NAMALWA (cell line): ENCODE measurements around the gene MED27.

Experiments used
- DNase-seq: peaks from one replicate; pipeline ENCODE4 v3.0.0-alpha.2; 2015; ENCODE audit warnings: low spot score

The MED27 gene

GRCh38 chr9:131834721-131835120 lies 244.9 kb downstream of the MED27 start:
- DNase-seq, result no peak

DNA sequence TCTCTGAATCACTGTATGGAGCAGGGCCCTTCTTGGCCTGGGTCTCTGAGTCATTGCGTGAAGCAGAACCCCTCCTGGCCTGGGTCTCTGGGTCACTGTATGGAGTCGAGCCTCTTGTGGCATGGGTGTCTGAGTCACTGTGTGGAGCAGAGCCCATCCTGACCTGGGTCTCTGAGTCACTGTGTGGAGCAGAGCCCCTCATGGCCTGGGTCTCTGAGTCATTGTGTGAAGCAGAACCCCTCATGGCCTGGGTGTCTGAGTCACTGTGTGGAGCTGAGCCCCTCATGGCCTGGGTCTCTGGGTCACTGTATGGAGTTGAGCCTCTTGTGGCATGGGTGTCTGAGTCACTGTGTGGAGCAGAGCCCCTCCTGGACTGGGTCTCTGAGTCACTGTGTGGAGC lies 245.8 kb downstream of the MED27 start:
- DNase-seq, result no peak

- no peak for DNase-seq
Observed at GRCh38 chr9:131833083-131833482, 246.6 kb downstream of the MED27 start.

DNA sequence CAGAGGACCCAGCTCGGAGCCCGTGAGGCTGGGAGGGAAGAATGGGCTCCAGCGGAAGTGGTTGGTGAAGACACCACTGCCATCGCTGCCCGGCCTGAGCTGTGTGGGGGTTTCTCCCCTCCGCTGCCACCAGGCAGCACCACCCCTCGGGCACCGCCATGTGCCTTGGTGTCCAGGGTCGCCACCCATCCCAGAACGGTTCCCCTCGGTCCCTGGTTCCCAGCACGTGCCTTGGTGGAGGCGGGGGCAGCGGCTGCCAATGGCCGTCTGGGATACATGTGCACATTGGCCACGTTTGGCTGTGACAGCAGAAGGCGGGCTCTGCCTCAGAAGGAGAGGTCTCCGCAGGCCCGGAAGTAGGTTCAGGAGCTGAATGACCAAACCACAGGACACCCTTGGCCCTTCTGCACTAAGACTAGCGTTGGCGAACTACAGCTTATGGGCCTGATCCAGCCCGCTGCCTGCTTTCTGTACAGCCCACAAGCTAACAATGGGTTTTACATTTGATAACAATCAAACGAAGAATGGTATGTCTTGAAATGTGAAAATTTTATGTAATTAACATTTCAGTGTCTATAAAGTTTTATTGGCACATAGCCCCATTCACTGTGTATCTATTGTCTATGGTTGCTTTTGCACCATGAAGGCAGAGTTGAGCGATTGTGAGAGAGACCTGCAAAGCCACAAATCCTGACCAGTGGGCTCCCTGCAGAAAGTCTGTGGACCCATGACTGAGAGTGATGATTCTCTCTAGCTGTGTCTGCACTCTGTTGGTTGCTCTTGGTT lies 248.1 kb downstream of the MED27 start:
- no peak for DNase-seq

DNA sequence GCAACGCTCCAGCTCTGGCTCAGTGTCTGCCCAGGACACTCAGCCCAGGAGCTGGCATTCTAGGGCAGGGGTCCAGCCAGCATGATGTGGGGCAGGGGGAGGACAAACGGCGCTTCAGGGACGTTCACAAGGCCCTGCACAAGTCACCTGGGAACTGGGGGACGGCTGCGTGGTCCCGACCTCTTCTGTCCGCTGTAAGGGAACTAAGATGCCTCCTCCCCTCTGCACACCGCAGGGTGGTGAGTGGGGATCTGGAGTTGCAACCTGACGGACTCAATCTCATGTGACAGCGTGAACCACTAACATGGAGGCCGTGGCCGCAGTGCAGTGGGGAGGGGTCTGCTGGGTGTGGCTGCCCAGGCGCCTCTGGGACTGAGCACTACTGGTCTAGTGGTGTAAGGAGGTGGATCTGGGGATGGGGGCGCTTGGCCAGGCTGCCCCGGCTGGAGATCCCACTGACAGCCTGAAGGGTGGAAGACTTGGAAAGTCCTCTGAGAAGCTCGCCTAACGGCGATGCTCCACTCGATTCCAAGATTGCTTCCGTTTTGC lies 251.8 kb downstream of the MED27 start:
- DNase-seq, result no peak

DNA sequence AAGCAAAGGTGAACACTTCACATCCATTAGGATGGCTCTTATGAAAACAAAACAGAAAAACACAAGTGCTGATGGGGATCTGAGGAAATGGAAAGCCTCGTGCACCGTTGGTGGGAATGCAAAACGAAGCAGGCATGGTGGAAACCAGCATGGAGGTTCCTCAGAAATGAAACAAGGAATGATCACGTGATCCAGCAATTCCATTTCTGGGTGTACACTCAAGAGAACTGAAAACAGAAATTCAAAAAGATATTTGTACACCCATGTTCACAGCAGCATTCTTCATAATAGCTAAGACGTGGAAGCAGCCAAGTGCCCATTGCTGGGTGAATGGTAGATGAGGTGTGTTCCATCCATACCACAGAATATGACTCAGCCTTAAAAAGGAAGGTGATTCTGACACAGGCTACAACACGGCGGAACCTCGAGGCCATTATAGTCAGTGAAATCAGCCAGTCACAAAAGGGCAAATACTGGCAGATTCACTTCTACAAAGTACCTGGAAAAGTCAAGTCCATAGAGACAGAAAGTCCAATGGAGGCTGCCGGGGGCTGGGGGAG lies 252.6 kb downstream of the MED27 start:
- no peak for DNase-seq

GRCh38 chr9:131826053-131826452 lies 253.6 kb downstream of the MED27 start:
- no peak for DNase-seq

DNA sequence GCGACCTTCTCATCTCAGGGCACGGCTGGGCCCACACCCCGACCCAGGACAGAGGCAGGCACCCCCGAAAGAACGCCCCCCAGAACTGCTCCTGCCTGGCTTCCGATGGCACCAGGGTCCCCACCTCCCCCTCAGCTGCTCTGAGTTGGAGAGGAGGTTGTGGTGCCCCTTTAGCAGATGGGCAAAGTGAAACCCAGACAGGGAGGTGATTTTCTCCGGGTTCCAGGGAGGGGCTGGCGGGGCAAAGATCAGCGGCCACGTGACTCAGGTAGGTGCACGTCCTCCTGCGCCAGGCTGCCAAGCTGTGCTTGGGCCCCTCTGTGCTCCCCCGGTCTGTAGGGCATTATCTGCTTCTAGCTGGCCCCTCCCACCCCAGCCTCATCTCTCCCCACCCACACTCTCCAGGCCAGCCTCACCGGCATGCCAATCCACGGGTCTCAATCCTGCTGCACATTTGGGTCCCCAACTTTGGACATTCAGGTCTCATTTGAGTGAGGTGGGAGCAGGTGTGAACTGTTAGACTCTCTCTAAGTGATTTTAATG lies 254.6 kb downstream of the MED27 start:
- DNase-seq, result no peak

DNA sequence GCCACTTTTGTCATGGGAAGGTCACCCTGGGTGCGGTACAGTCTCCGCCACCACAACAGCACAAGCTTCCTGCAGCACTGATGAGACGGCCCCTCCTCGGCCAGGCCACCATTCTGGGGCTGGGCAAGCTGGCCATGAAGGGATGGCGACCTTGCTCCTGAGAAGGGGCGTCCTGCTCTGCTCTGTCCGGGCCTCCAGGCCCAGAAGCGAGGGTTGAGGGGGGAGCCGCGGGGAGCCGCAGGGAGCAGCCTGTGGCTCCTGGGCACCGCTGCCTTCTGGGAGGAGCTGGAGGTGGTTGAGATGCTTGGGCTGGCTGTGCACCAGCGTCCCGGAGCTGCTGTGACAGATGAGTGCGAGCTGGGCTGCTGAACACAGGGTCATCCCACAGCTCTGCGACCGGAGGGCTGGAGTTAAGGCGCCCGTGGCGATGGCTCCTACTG lies 255.5 kb downstream of the MED27 start:
- DNase-seq, result no peak

GRCh38 chr9:131823701-131824146 lies 255.9 kb downstream of the MED27 start:
- DNase-seq, result no peak

DNA sequence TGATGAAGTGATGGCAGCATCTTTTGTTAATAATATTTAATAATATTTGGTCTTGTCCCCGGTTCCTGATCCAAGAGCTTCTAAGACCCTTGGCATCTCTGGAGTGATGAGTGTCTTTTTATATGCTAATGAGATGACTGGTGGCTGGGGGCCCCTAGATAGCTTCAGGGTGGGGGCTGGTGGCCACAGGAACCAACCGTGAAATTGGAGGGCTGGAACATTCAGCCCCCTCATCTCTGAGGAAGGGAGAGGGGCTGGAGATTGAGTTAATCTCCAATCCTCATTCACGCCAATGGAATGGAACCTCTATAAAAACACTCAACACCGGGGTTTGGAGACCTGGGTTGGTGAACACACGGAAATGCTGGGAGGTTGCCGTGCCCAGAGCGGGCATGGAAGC lies 261.6 kb downstream of the MED27 start:
- DNase-seq, result no peak

DNA sequence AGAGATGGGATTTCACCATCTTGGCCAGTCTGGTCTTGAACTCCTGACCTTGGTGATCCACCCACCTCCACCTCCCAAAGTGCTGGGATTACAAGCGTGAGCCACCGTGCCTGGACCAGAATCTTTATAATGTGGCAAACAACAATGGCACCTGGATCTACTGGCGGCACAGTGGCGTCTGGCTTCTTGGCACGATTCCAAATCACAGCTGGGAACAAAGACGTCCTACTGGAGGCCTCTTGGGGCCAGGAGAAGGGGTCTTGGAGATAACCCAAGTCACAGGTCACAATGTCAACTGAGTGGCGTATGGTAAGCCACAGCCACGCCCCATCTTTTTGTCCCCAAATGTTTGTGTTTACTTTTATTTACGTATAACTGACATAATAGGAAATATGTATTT lies 262.0 kb downstream of the MED27 start:
- DNase-seq, result no peak

DNA sequence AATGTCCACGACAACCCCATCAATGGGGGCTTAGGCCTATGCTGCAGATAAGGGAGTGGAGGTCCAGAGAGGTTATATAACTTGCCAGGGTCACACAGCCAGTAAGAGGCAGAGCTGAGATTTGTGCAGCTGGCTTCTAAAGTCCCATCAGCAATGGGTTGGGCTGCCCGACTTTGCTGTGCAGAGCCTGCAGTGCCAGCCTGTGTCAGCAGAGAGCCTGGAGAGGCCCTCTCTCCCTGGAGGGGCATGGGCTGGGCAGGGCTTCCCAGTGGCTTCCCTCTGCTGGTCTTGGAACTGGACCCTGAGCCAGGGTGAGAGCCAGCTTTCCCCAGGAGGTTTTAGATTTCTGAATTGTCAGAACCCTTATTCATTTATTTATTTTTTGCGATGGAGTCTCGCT lies 262.6 kb downstream of the MED27 start:
- no peak for DNase-seq

GRCh38 chr9:131815970-131816873 lies 263.4 kb downstream of the MED27 start:
- DNase-seq, result no peak

GRCh38 chr9:131814707-131815106 lies 265.0 kb downstream of the MED27 start:
- DNase-seq, result no peak

DNA sequence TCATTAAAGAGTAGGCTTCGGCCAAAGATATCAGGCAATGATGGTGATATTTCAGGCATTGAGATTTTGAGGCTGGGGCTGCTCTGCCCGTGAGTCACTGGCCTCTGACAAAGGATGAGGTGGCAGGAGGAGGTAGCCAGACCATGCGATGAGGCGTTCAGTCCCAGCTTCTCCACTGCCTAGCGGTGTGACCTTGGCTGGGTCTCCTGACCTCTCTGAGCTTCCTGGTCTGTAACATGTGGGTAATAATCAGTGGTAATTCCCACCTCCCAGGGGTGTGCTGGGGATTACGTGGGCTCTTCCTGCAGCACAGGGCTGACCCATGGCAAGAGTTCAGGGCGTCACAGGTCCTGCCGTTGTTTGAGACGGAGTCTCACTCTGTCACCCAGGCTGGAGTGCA lies 266.6 kb downstream of the MED27 start:
- no peak for DNase-seq

GRCh38 chr9:131812116-131812790 lies 267.4 kb downstream of the MED27 start:
- DNase-seq, result no peak

GRCh38 chr9:131811405-131811804 lies 268.3 kb downstream of the MED27 start:
- DNase-seq, result no peak

DNA sequence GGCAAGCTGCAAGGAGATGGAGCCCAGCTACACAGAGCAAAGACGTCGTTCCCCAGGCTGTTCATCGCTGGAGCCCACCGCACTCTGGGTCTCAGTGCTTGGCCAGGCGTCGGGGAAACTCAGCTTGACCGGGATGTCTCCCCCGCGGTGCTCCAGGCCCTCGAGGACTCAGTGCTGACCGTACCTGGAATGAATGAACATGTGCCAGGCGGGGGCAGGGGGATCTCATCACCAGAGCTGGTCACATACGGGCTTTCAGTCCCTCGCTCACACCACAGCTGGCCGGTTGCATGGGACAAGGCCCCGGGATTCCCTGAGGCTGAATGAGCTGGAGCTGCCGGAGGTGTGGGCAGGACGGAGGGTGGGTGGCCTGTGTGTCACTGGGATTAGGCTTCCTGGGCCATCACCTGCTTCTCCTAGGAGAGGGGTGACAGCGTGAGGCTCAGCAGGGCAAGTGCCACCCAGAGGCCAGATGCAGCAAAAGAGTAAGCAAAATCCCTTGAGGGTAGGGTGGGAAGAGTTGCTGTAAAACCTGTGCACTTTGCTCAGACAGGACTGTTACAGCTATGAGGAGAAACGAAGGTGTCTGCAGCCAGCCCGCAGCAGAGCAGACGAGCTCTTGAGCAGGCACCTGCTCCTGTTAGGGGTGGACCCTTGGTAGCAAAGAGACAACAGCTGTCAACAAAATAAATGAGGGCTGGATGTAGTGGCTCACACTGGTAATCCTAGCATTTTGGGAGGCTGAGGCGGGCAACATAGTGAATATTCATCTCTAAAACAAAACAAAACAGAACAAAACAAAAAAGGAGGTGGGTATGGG lies 269.1 kb downstream of the MED27 start:
- peak; percentile 48 for DNase-seq
